Endothelial cell of umbilical vein (primary cell): ENCODE data around the gene CBLC.

ENCODE experiments used
- EZH2 ChIP-seq: IDR thresholded peaks from 2 replicates; pipeline ENCODE4 v1.6.1; 2012; ENCODE audit warnings: borderline replicate concordance, low read depth, mild to moderate bottlenecking, moderate library complexity, low read length, inconsistent platforms; ENCODE audit not compliant: severe bottlenecking
- FOS ChIP-seq: IDR thresholded peaks from 2 replicates; pipeline ENCODE4 v1.6.1; 2011; ENCODE audit warnings: mild to moderate bottlenecking, low read length, moderate library complexity, borderline replicate concordance; ENCODE audit not compliant: insufficient read depth
- JUN ChIP-seq: IDR thresholded peaks from 2 replicates; pipeline ENCODE4 v1.6.1; 2011; ENCODE audit warnings: borderline replicate concordance, low read depth; ENCODE audit not compliant: insufficient read length, insufficient read depth
- MYC ChIP-seq: IDR thresholded peaks from one replicate; pipeline ENCODE4 v1.6.1; 2011; ENCODE audit warnings: mild to moderate bottlenecking, low read depth, low read length
- POLR2A ChIP-seq: IDR thresholded peaks from 2 replicates; pipeline ENCODE4 v1.6.1; 2012; ENCODE audit warnings: low read depth, mild to moderate bottlenecking, control low read depth, low read length
- POLR2AphosphoS5 ChIP-seq: IDR thresholded peaks from 2 replicates; pipeline ENCODE4 v1.6.1; 2012; ENCODE audit warnings: low read depth, mild to moderate bottlenecking, control low read depth, low read length, moderate library complexity; ENCODE audit not compliant: insufficient read depth
- TF ChIP-seq, protein P1 (sequence below), 2 donors: IDR thresholded peaks; 1 replicate in 1 of 2; 2 replicates in 1 of 2; pipeline ENCODE4 v1.5.1; 2011; ENCODE audit warnings: low read length in 2 of 2, mild to moderate bottlenecking in 2 of 2, moderate library complexity in 2 of 2, control low read depth in 1 of 2, inconsistent platforms in 1 of 2, low read depth in 1 of 2; ENCODE audit not compliant: insufficient read depth in 1 of 2; ENCODE audit errors: extremely low read depth in 1 of 2
- TF ChIP-seq, protein P2 (sequence below): IDR thresholded peaks from 2 replicates; pipeline ENCODE4 v1.6.1; 2011; ENCODE audit not compliant: insufficient read depth, insufficient read length

DNA sequence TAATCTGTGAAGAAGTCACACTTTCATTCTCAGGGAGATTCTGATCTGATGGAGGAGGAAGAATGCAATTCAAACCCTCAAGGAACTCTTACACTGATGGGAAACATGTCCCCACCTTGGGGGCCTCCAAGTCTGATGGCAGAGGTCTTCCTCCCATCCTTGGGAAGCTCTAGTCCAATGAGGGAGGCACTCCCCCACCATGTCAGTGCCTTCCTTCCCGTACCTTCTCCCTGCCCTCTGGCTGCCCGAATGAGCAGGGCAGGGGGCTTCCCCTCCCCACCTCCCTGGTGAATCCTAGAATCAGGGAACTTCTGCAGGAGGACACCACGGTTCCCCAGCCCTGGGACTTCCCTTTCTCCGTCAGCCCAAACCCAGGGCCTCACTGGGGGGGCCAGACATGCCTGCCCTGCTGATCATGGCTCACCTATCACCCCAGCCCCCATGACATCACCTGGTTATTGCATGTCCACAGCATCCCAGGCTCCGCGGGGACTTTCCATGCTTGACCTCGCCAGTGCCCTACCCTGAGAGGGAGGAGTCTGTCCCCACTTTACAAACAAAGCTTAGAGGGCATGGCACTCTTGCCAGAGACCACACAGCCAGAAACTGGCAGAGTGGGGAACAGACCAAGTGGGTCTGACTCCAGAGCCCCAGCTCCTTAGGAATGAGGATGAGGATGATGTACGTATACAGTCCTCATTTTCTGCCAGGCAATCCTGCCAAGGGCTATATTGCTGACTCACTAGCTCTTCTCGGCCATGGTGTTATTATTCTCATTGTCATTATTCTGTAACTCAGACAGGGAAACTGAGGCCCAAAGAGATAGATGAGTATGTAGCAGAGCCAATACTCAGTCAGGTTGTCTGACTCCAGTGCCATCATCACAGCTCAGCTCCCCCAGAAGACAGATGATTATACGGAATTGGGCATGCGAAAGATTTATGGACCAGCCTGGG is 38.8 kb upstream of the CBLC start:
- TF ChIP-seq POLR2AphosphoS5 (no peak), JUN (no peak), EZH2 (no peak), POLR2A (no peak), MYC (no peak), FOS (no peak)
- TF ChIP-seq, protein P1, sequence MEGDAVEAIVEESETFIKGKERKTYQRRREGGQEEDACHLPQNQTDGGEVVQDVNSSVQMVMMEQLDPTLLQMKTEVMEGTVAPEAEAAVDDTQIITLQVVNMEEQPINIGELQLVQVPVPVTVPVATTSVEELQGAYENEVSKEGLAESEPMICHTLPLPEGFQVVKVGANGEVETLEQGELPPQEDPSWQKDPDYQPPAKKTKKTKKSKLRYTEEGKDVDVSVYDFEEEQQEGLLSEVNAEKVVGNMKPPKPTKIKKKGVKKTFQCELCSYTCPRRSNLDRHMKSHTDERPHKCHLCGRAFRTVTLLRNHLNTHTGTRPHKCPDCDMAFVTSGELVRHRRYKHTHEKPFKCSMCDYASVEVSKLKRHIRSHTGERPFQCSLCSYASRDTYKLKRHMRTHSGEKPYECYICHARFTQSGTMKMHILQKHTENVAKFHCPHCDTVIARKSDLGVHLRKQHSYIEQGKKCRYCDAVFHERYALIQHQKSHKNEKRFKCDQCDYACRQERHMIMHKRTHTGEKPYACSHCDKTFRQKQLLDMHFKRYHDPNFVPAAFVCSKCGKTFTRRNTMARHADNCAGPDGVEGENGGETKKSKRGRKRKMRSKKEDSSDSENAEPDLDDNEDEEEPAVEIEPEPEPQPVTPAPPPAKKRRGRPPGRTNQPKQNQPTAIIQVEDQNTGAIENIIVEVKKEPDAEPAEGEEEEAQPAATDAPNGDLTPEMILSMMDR (IDR thresholded peaks at IDR 0.05; ENCODE audit: extremely low read depth in 1 of 2, insufficient read depth in 1 of 2, low read depth in 1 of 2, low read length in 2 of 2), result no peak
- TF ChIP-seq, protein P2, sequence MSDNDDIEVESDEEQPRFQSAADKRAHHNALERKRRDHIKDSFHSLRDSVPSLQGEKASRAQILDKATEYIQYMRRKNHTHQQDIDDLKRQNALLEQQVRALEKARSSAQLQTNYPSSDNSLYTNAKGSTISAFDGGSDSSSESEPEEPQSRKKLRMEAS, result no peak
